Measurements from ENCODE around the gene ATAD1.
"Not testable (repeated sequence)": the region's sequence is repeated elsewhere in the genome, so short reads cannot be mapped to it uniquely, and the experiment has no call there.

Gene ATAD1

DNA sequence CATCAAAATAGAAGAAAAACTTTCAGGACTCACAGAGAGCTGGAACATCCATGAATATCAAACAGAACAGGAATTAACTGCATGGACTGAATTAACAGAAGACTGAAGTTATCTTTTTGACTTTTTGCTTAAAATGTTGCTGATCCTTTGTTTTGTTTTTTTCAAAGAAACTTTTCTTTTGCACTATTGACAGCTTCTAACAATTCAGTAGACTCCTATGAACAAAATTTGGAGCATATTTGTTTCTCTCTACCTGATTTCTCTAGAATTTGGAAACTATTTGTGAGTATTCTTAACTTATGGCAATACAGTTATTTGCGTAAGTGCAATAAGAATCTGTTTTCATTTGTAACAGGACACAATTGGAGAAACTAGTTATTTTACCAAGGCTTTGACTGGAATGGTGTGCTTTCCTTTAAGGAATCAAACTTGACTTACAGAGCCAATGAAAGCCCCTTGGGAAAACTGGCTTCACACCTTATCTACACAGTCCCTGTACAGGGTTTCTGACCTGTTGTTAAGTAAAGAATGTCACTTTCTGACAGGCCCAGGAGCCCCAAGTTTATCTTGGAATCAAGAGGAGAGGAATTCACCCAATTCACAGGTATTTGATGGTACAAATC, 16.1 kb downstream of the ATAD1 start:
- DNase-seq (ENCODE audit: low read depth), result not testable (repeated sequence)

DNA sequence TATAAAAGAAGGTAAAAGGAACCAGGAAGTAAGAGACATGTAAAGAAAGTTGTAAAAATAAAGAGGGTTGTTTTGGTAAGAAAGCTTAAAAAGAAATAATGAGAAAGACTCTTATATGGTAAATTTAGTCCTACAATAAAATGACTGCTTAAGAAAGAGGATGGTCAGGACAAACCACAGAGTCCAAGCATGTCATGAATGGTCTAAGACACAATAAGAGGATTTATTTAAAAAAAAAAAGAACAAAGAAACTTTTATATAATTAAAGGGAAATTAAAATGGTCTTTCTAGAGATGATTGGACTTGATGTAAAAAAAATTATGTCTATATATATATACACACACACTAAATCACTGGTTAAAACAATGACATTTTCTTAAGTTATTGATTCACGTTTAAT, 18.2 kb downstream of the ATAD1 start:
- DNase-seq (ENCODE audit: low read depth), result no peak

GRCh38 chr10:87798082-87798481, 19.9 kb downstream of the ATAD1 start:
- no peak for DNase-seq (ENCODE audit: low read depth)

GRCh38 chr10:87794285-87794684, 23.7 kb downstream of the ATAD1 start:
- DNase-seq (ENCODE audit: low read depth), result no peak

DNA sequence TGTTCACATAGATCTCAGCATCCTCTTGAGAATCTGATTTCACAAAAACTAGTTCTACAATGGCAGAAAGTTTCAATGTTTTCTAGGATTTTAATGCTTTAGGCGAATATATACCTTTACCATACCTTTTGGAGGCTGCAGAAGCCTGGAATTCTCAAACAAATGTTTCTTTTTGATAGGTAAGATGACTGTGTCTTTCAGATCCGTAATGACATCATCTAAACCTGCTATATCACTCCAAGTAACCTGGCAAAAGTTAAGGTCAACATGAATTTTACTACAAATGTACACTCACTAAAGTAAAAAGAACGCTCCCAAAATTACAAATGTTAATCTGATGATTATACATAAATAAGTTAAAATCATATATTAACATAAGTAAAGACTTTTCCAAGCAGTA, 27.8 kb downstream of the ATAD1 start:
- no peak for DNase-seq (ENCODE audit: low read depth)

GRCh38 chr10:87786421-87786820, 31.6 kb downstream of the ATAD1 start:
- no peak for DNase-seq (ENCODE audit: low read depth)

- no peak for DNase-seq (ENCODE audit: low read depth)
Measured at GRCh38 chr10:87782721-87783120, 35.3 kb downstream of the ATAD1 start.

DNA sequence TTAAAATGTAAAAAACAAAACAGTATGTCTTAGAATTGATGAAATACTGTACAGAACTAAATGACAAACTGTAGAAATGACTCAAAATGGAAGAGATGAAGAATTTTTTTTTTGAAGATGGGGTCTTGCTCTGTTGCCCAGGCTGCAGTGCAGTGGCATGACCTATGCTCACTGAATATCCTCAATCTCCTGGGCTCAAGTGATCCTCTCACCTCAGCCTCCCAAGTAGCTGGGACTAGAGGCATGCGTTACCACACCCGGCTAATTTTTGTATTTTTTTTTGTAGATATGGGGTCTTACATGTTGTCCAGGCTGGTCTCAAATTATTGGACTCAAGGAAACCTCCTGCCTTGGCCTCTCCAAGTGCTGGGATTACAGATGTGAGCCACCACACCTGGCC, 36.5 kb downstream of the ATAD1 start:
- DNase-seq (ENCODE audit: low read depth), result no peak

DNA sequence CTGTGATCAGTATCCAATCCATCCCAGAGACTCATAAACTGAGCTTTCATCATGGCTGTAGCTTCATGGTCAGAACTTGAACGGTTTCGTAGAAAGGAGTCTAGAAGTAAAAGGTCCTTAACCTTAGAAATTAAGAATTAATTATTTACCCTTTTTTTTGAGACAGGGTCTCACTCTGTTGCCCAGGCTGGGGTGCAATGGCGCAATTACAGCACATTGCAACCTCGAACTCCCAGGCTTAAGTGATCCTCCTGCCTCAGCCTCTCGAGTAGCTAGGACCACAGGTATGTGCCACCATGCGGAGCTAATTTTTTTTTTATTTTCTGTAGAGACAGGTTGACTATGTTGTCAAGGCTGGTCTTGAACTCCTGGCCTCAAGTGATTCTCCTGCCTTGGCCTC, 41.7 kb downstream of the ATAD1 start:
- DNase-seq (ENCODE audit: low read depth), result no peak

GRCh38 chr10:87775766-87776165, 42.3 kb downstream of the ATAD1 start:
- DNase-seq (ENCODE audit: low read depth), result no peak

- no peak for DNase-seq (ENCODE audit: low read depth)
Measured at GRCh38 chr10:87771871-87772500, 46.0 kb downstream of the ATAD1 start.

GRCh38 chr10:87767253-87767652, 50.8 kb downstream of the ATAD1 start:
- DNase-seq (ENCODE audit: low read depth), result no peak

- DNase-seq (ENCODE audit: low read depth), result no peak
Measured at GRCh38 chr10:87765666-87766376, 52.2 kb downstream of the ATAD1 start.

DNA sequence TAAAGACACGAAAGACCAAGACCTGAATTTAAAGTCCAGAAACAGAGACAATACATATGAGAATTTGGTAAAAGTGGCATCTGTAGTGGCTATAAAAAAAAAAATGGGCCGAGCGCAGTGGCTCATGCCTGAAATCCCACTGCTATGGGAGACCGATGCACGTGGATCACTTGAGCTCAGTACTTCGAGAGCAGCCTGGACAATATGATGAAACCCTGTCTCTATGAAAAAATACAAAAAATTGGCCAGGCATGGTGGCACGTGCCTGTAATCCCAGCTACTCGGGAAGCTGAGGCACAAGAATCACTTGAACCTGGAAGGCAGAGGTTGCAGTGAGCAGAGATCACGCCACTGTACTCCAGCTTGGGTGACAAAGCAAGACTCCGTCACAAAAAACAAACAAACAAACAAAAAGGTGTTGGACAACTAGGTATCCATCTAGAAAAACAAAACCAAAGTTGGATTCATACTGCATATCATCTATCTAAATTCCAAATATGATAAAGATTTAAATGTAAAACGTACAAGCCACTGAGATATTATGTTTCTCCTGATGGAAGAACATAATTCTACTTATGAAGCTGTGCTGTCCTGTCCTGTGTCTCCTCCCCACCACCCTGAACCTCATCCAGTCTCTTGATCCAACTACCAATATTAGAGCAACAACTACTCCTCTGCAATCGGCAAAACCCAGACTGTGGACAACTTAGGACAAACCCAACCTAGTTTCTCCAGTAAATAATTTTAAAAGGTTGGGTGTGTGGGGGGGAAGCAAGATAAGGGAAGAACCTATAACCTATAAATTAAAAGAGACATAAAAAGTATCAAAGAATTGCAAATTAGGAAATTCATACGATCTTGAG, 53.7 kb downstream of the ATAD1 start:
- no peak for DNase-seq (ENCODE audit: low read depth)

DNA sequence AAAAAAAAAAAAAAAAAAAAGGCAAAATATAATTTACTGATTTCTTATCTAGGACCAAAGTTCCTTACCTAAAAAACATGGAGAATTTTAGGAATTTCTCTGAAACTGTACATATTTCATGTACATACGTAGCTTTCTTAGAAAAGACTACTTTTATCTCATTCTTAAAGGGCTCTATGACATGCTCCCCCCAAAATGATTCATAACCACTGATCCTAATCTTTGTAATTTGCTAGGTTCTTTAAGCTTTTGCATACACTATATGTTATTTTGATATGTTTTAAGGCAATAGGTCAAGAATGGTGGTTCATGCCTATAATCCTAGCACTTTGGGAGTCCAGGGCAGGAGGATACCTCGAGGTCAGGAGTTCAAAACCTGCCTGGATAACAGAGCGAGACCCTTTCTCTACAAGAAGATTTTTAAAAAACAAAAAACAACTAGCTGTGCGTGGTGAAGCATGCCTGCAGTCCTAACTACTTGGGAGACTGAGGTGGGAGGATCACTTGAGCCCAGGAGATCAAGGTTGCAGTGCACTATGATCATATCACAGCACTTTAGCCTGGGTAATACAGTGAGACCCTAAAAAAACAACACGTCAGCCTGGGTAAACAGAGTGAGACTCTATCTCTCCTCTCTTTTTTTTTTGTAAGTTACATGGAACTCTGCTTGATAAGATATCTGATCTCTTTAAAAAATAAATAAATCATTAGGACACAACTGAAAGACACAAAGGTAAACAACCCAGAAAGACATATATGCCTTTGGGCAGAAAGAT, 54.8 kb downstream of the ATAD1 start:
- DNase-seq (ENCODE audit: low read depth), result no peak

DNA sequence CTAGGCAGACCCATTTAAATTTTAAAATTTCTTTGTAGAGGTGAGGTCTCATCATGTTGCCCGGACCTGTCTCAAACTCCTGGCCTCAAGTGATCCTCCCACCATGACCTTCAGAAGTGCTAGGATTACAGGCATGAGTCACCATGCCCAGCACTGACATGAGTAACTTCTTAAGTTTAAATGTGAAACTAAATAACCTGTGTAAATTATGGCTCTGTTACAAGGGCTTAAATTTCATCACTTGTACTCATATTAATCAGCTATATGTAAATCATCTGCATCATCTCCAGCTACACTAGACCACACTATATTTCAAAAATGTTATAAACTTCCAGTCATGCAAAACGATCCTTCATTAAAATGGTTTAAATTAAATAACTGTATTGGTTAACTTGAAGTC, 56.1 kb downstream of the ATAD1 start:
- DNase-seq (ENCODE audit: low read depth), result peak; percentile 36

GRCh38 chr10:87761153-87761552, 56.9 kb downstream of the ATAD1 start:
- DNase-seq (ENCODE audit: low read depth), result no peak

- DNase-seq (ENCODE audit: low read depth), result no peak
Measured at GRCh38 chr10:87760195-87760905, 57.7 kb downstream of the ATAD1 start.

DNA sequence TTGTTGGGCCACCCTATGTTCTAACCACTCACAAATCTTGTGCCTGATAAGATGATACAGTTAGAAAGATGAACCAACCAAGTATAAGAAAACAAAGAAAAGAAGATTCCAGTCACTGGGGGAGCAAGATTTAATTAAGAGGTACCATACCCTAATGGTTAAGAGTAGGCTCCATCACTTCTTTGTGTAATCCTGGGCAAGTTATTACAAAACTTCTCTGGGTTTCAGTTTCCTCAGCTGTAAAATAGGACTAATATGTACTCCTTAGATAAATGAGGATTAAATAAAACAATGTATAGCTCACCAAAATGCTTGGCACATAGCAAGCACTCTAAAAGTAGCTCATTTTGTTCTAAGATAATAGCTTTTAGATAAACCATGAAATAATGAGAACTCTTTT, 58.5 kb downstream of the ATAD1 start:
- DNase-seq (ENCODE audit: low read depth), result no peak

DNA sequence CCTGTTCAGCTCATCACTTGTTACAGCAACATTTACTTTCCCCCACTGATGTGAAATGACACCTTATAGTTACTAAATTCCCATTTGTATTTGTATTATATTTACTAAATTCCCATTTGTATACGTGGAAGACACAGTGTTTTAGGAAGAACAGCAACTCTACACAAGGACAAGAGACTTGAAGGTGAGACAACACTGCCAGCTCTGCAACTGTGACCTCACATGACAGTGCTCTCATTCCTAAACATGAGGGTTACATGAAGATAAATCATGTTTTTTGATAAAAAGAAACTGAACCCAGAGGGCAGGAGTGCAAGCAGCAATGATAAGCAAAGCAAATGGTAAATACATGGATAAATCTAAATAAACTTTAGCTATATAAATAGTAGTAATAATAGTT, 60.3 kb downstream of the ATAD1 start:
- no peak for DNase-seq (ENCODE audit: low read depth)
